Activated CD8-positive, alpha-beta T cell treated with anti-CD3 and anti-CD28 coated beads for 36 hours (primary cell): ENCODE data around the gene PTPRD. TPM values are rescaled to one million over a fixed set of nuclear protein-coding genes. Genes with fewer than 3 reads are reported as not detected.

ENCODE experiments used
- ATAC-seq: fragments of 200-7000 bp; cut with Tn5 transposase; one replicate; pipeline ENCODE4 v1.10.0; 2021; ENCODE audit warnings: mild to moderate bottlenecking, moderate library complexity
- CTCF ChIA-PET: fragments of 350-600 bp; sonication (Branson Sonifier 250); formaldehyde crosslinking; loops from one replicate; lab custom pipeline; 2021; ENCODE audit warnings: antibody characterized with exemption; lab: Charles Lee
- POLR2A ChIA-PET: fragments of 350-600 bp; sonication (Branson Sonifier 250); formaldehyde crosslinking; loops from one replicate; lab custom pipeline; 2021; ENCODE audit warnings: antibody characterized with exemption; lab: Charles Lee
- DNase-seq: peaks from one replicate; pipeline ENCODE4 v3.0.0-alpha.2; 2020
- H3K27ac Mint-ChIP-seq: one replicate; pipeline ENCODE4 v1.8.0; 2021; ENCODE audit warnings: mild to moderate bottlenecking, mixed read lengths
- H3K27me3 Mint-ChIP-seq: one replicate; pipeline ENCODE4 v1.8.0; 2021; ENCODE audit warnings: mixed read lengths
- H3K36me3 Mint-ChIP-seq: one replicate; pipeline ENCODE4 v1.8.0; 2021; ENCODE audit warnings: low read depth, mixed read lengths
- H3K4me1 Mint-ChIP-seq: one replicate; pipeline ENCODE4 v1.8.0; 2021; ENCODE audit warnings: low read depth, mixed read lengths
- H3K4me3 Mint-ChIP-seq: one replicate; pipeline ENCODE4 v1.8.0; 2021; ENCODE audit warnings: mild to moderate bottlenecking, moderate library complexity, mixed read lengths
- H3K9me3 Mint-ChIP-seq: one replicate; pipeline ENCODE4 v1.8.0; 2021; ENCODE audit warnings: mixed read lengths
- intact Hi-C: fragments of 100-400 bp; cut with micrococcal nuclease; formaldehyde crosslinking; loops from one replicate; pipeline ENCODE4 v1.10.0; 2022
- total RNA-seq, 2 experiments: library from RNA; stranded (reverse); gene quantifications; one replicate each; pipeline ENCODE4 v1.2.3, GENCODE V29; 2021
- TF ChIP-seq, protein P1 (sequence below): fragments of 200-600 bp; IDR thresholded peaks from one replicate; pipeline ENCODE4 v1.8.0; 2022; ENCODE audit warnings: antibody characterized with exemption, mild to moderate bottlenecking

PTPRD gene
- total RNA-seq, 2 experiments from 2014 or later = not detected

- Mint-ChIP-seq H3K27me3 (no peaks in the 10 kb centered on the region), H3K4me3 (no peak overlapping the region), H3K36me3 (no peaks in the 10 kb centered on the region), H3K27ac (no peak overlapping the region), H3K4me1 (no peaks in the 10 kb centered on the region), H3K9me3 (peaks cover 4% of the 10 kb centered on the region)
- ATAC-seq (no peak), DNase-seq (no peak)
- TF ChIP-seq, protein P1, sequence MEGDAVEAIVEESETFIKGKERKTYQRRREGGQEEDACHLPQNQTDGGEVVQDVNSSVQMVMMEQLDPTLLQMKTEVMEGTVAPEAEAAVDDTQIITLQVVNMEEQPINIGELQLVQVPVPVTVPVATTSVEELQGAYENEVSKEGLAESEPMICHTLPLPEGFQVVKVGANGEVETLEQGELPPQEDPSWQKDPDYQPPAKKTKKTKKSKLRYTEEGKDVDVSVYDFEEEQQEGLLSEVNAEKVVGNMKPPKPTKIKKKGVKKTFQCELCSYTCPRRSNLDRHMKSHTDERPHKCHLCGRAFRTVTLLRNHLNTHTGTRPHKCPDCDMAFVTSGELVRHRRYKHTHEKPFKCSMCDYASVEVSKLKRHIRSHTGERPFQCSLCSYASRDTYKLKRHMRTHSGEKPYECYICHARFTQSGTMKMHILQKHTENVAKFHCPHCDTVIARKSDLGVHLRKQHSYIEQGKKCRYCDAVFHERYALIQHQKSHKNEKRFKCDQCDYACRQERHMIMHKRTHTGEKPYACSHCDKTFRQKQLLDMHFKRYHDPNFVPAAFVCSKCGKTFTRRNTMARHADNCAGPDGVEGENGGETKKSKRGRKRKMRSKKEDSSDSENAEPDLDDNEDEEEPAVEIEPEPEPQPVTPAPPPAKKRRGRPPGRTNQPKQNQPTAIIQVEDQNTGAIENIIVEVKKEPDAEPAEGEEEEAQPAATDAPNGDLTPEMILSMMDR = no peak
- intact Hi-C loops = no loop called here
- POLR2A ChIA-PET = no interaction called here
- CTCF ChIA-PET = no interaction called here
Observed at GRCh38 chr9:9746826-9747225, 866.0 kb downstream of the PTPRD start.

- no peak for ATAC-seq
- Mint-ChIP-seq H3K27me3 (no peaks in the 10 kb centered on the region), H3K27ac (no peak overlapping the region), H3K36me3 (no peaks in the 10 kb centered on the region), H3K9me3 (peaks cover 8% of the 10 kb centered on the region), H3K4me3 (no peak overlapping the region), H3K4me1 (no peaks in the 10 kb centered on the region)
- no peak for DNase-seq
- intact Hi-C loops = no loop called here
- TF ChIP-seq, protein P1 = no peak
- CTCF ChIA-PET = no interaction called here
- POLR2A ChIA-PET = no interaction called here
Observed at GRCh38 chr9:9743822-9744221, 869.0 kb downstream of the PTPRD start.

GRCh38 chr9:9730174-9730573, 882.6 kb downstream of the PTPRD start:
- no peaks in the 10 kb centered on the region for H3K27me3 Mint-ChIP-seq
- TF ChIP-seq, protein P1 = no peak
- H3K4me1 Mint-ChIP-seq = no peaks in the 10 kb centered on the region
- CTCF ChIA-PET = no interaction called here
- POLR2A ChIA-PET = no interaction called here
- ATAC-seq (no peak), DNase-seq (no peak)
- H3K9me3 Mint-ChIP-seq = peaks cover 4% of the 10 kb centered on the region
- intact Hi-C loops = no loop called here
- no peak overlapping the region for H3K27ac Mint-ChIP-seq
- no peaks in the 10 kb centered on the region for H3K36me3 Mint-ChIP-seq
- H3K4me3 Mint-ChIP-seq = no peak overlapping the region

DNA sequence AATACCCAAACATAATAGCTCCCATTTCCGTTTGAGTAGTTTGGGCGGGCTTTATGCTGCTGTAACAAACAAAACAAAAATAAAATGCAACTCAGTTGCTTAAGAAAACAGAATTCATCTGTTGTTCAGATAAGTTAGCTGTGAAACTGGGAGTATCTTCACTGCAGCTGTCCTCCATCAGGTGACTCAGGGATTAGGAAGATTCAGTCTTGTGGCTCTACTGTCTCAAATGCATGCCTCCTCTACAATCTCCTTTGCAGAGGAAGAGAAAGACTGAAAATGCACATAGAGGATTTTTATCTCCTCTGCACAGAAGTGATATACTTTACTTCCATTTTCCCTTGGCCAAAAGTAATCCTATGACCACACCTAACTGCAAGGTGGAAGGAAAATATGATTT, 883.7 kb downstream of the PTPRD start:
- TF ChIP-seq, protein P1 = no peak
- no peaks in the 10 kb centered on the region for H3K36me3 Mint-ChIP-seq
- ATAC-seq (no peak), DNase-seq (no peak)
- no peaks in the 10 kb centered on the region for H3K4me1 Mint-ChIP-seq
- H3K4me3 Mint-ChIP-seq = no peak overlapping the region
- H3K9me3 Mint-ChIP-seq = peaks cover 4% of the 10 kb centered on the region
- H3K27me3 Mint-ChIP-seq = no peaks in the 10 kb centered on the region
- no peak overlapping the region for H3K27ac Mint-ChIP-seq
- POLR2A ChIA-PET = no interaction called here
- CTCF ChIA-PET = no interaction called here
- intact Hi-C loops = no loop called here

DNA sequence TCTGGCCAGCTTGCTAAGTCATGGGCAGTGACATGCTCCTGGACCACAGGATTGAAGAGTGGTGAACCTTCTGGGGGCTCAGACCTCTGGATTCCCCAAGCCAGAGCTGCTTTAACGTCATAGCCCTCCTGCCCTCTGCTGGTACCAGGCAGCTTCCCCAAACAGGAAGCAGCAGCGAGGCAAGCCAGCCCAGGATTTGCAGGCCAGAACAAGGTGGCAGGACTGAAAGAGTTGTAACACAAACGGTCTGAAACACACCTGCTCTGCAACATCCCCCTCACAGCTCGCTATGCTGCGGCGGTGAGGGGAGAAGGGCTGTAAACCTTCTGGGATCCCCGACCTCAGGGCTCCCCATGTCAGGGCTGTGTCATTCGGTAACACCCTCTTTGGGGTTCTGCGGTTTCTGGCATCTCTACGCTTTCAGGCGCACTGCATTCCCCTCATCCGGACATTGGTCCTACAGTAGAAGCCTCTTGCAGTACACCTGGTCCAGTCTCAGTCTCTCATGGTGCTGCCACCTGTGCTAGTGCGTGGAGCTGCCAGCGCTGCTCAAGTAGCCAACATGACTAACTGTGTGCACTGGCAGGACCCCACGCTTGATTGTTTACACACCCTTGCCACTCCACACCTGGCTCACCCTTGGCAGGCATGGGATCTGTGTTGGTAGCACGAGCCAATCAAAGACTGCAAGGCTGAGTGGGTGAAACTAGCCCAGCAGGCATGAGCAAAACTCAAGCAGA, 893.3 kb downstream of the PTPRD start:
- no peak for DNase-seq
- H3K27ac Mint-ChIP-seq = no peak overlapping the region
- H3K27me3 Mint-ChIP-seq = no peaks in the 10 kb centered on the region
- POLR2A ChIA-PET = no interaction called here
- H3K4me3 Mint-ChIP-seq = no peak overlapping the region
- intact Hi-C loops = no loop called here
- TF ChIP-seq, protein P1 = no peak
- H3K36me3 Mint-ChIP-seq = no peaks in the 10 kb centered on the region
- CTCF ChIA-PET = no interaction called here
- peaks cover 6% of the 10 kb centered on the region for H3K9me3 Mint-ChIP-seq
- no peak for ATAC-seq
- H3K4me1 Mint-ChIP-seq = no peaks in the 10 kb centered on the region
